ENCODE results near the gene GATAD2B.

DNA sequence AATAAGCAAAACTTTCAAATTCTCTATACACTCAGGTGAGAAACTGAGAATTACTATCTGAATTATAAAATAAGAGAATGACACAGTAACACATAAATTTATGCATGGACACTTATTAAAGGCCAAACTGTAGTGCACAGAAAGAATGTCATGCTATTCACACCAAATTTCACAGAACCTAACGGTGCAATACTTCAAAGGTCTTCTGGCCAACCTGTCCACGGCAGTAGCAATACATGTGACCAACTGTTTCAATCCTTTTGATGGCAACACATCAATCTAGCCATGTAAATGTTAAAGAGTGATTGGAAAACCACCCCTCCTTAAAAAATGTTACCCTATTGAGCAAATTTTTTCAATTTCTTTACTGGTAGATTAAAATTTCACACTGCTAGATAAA lies 10.4 kb downstream of the GATAD2B start:
- no peak for TF ChIP-seq POLR2A (IDR thresholded peaks at IDR 0.05)
- TF ChIP-seq, protein P1, sequence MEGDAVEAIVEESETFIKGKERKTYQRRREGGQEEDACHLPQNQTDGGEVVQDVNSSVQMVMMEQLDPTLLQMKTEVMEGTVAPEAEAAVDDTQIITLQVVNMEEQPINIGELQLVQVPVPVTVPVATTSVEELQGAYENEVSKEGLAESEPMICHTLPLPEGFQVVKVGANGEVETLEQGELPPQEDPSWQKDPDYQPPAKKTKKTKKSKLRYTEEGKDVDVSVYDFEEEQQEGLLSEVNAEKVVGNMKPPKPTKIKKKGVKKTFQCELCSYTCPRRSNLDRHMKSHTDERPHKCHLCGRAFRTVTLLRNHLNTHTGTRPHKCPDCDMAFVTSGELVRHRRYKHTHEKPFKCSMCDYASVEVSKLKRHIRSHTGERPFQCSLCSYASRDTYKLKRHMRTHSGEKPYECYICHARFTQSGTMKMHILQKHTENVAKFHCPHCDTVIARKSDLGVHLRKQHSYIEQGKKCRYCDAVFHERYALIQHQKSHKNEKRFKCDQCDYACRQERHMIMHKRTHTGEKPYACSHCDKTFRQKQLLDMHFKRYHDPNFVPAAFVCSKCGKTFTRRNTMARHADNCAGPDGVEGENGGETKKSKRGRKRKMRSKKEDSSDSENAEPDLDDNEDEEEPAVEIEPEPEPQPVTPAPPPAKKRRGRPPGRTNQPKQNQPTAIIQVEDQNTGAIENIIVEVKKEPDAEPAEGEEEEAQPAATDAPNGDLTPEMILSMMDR (IDR thresholded peaks at IDR 0.05), result no peak
